ENCODE data around the gene SELENOS. TPM values are rescaled to one million over a fixed set of nuclear protein-coding genes. Genes with fewer than 3 reads are reported as not detected.

The SELENOS gene
- 56.6 and 67.1 TPM in 2 replicates for total RNA-seq (2014; rRNA removed; shearing (Covaris generic))

- peak; percentile 93 for DNase-seq (ENCODE audit: low spot score)
Measured at GRCh38 chr15:101277038-101277822, at the start of gene SELENOS. Gene SELENOS (minus strand): TSS chr15:101277485. CDS start chr15:101277417, 68 bp downstream.

- no peak for DNase-seq (ENCODE audit: low spot score)
Measured at GRCh38 chr15:101326462-101327146, 49.3 kb upstream of the SELENOS start.

GRCh38 chr15:101326026-101326315, 48.7 kb upstream of the SELENOS start:
- no peak for DNase-seq (ENCODE audit: low spot score)

GRCh38 chr15:101325263-101326025, 48.2 kb upstream of the SELENOS start:
- DNase-seq (ENCODE audit: low spot score) = no peak

GRCh38 chr15:101324524-101325177, 47.4 kb upstream of the SELENOS start:
- DNase-seq (ENCODE audit: low spot score) = peak; percentile 30

- DNase-seq (ENCODE audit: low spot score) = no peak
Measured at GRCh38 chr15:101323793-101324523, 46.7 kb upstream of the SELENOS start.

- no peak for DNase-seq (ENCODE audit: low spot score)
Measured at GRCh38 chr15:101322854-101323477, 45.7 kb upstream of the SELENOS start.

GRCh38 chr15:101322016-101322695, 44.9 kb upstream of the SELENOS start:
- no peak for DNase-seq (ENCODE audit: low spot score)

GRCh38 chr15:101320501-101321052, 43.3 kb upstream of the SELENOS start:
- DNase-seq (ENCODE audit: low spot score) = no peak

- no peak for DNase-seq (ENCODE audit: low spot score)
Measured at GRCh38 chr15:101318839-101319238, 41.6 kb upstream of the SELENOS start.

- no peak for DNase-seq (ENCODE audit: low spot score)
Measured at GRCh38 chr15:101318147-101318819, 41.0 kb upstream of the SELENOS start.

GRCh38 chr15:101317336-101317872, 40.1 kb upstream of the SELENOS start:
- DNase-seq (ENCODE audit: low spot score) = no peak

GRCh38 chr15:101316529-101316928, 39.2 kb upstream of the SELENOS start:
- DNase-seq (ENCODE audit: low spot score) = no peak

- DNase-seq (ENCODE audit: low spot score) = no peak
Measured at GRCh38 chr15:101315736-101316135, 38.5 kb upstream of the SELENOS start.

GRCh38 chr15:101314336-101315125, 37.2 kb upstream of the SELENOS start:
- DNase-seq (ENCODE audit: low spot score) = no peak

GRCh38 chr15:101313041-101313761, 35.9 kb upstream of the SELENOS start:
- DNase-seq (ENCODE audit: low spot score) = no peak

- DNase-seq (ENCODE audit: low spot score) = no peak
Measured at GRCh38 chr15:101310508-101310907, 33.2 kb upstream of the SELENOS start.

GRCh38 chr15:101310161-101310480, 32.8 kb upstream of the SELENOS start:
- DNase-seq (ENCODE audit: low spot score) = no peak
